GM21447 (cell line): ENCODE data around the gene FASTKD1.
"Not testable (repeated sequence)": the region's sequence is repeated elsewhere in the genome, so short reads cannot be mapped to it uniquely, and the experiment has no call there.

Experiments used
- ATAC-seq: cut with Tn5 transposase; IDR thresholded peaks from one replicate; pipeline ENCODE4 v1.9.1; 2021; ENCODE audit not compliant: unreplicated experiment

The FASTKD1 gene

DNA sequence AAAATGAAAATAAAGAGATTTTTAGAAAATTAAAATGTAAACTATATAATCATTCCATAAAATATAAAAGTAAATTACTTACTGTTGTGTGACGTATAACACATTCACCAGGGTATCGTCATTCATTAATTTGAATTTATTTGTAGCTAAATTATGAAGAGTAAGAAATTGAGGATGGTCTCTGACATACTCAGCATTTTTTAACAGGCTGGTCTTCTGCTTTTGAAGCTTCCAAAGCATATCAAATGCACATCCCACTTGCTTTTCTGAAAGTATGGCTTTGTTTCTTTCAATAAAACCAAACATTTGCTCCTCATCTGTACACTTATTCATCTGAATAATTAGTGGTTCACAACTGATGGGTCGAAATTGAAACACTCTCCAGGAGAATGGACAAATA lies 2.1 kb downstream of the FASTKD1 start:
- ATAC-seq: no peak

DNA sequence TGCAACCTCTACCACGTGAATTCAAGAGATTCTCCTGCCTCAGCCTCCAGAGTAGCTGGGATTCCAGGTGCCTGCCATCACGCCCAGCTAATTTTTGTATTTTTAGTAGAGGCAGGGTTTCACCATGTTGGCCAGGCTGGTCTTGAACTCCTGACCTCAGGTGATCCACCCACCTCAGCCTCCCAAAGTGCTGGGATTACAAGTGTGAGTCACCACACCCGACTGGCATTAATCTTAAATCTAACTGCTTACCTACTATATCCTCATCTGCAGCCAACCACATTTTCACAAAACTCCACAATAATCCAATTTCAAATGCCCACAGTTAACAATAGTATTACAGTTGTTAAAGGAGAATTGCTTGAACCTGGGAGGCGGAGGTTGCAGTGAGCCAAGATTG lies 2.9 kb downstream of the FASTKD1 start:
- ATAC-seq: not testable (repeated sequence)

DNA sequence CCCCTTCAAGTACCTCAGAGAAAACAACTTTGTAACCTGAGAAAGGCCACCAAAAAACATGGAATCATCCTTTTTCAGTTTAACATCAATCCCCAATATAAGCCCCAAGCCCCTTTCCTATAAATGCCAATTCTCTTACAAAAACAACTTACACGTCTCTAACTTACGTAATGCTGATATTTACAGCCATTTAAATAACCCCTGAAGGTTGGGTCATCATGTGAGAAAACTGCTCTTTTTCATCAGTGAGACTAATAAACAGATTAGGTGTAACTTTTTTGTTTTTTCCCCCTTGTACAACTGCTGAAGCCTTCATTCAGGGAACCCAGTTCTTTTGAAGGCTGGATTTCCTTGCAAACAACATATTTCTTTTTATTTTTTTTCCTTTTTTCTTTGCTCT lies 3.7 kb downstream of the FASTKD1 start:
- ATAC-seq: no peak

DNA sequence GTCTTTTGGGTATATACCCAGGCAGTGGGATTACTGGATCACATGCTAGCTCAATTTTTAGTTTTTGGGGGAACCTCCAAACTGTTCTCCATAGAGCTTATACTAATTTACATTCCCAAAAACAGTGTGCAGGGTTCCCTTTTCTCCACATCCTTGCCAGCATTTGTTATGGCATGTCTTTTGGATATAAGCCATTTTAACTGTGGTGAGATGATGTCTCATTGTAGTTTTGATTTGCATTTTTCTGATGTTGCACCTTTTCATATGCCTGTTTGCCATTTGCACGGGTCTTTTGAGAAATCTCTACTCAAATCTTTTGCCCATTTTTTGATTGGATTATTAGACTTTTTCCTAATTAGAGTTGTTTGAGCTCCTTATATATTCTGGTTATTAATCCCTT lies 8.0 kb downstream of the FASTKD1 start:
- ATAC-seq: no peak

DNA sequence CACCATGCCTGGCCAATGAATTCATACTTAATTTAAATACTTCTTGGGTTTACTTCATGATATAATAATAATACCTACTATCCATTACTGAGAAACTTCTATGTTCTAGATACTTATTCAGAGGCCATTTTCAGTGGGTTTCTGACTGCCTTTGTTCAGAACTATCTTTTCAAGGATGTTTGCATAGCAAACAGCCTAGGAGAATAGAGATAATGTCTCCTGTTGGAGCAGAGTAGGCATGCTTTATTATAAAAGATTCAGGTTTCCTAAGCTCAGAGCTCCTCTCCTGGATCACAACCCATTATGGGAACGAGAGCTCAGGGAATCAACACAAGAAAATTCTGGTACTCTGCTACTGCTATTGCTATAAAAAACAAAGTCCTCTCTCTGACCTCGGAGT lies 11.1 kb downstream of the FASTKD1 start:
- no peak for ATAC-seq

DNA sequence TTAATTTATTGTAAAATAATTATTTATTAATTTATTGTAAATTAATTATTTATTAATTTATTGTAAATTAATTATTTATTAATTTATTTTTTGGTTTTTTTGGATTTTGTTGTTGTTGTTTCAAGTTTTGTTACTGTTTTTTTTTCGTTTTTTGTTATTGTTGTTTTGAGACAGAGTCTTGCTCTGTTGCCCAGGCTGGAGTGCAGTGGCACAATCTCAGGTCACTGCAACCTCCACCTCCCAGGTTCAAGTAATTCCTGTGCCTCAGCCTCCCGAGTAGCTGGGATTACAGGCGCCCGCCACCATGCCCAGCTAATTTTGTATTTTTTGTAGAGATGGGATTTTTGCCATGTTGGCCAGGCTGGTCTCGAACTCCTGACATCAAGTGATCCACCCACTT lies 11.6 kb downstream of the FASTKD1 start:
- ATAC-seq: not testable (repeated sequence)

DNA sequence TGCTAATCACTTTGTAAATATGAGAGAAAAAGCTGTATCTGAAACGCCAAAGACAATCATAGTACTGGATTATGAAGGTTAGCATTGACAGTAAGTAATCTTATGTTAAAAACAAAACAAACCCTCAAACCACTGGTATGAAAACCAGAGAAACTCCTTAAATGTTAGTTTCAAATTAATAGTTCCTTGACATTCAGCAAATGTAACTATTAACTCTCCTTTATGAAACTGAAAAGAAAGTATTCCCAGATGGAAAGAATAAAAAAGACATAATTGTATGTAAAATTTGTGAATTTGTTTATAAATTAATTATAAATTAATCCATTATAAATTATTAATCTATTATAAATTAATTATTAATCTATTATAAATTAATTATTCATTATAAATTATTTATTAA lies 12.3 kb downstream of the FASTKD1 start:
- ATAC-seq: no peak

DNA sequence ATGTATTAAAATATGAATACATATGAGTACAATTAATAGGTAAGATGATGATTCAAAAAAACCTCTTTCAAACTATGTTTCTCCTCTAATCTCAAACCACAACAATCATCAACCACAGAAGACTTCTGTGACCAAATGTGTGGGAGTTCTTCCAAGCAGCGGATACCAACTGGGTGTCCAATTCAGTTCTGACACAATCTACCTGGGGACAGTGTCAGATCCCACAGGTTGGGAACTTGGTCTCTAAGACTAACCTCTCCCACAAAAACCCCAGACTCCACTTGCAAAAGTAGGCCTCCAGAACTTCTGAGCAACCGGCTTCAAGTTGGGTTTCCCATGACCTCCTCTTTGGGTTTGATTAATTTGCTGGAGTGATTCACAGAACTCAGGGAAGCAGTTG lies 26.9 kb downstream of the FASTKD1 start:
- no peak for ATAC-seq

DNA sequence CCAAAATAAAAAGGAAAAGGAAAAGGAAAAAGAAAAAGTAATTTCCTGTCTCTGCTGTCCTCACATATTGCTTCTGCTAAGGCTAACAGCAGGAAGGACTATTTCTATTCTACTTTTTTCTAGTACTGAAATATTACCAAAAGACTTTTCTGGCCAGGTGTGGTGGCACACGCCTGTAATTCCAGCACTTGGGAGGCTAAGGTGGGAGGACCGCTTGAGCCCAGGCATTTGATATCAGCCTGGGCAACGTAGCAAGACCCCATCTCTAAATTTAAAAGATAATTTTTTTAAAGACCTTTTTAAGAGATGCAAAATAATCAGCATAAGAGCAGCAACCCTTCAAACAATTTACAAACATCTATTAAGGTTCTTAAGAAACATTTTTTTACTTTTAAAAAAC lies 31.2 kb downstream of the FASTKD1 start:
- no peak for ATAC-seq

DNA sequence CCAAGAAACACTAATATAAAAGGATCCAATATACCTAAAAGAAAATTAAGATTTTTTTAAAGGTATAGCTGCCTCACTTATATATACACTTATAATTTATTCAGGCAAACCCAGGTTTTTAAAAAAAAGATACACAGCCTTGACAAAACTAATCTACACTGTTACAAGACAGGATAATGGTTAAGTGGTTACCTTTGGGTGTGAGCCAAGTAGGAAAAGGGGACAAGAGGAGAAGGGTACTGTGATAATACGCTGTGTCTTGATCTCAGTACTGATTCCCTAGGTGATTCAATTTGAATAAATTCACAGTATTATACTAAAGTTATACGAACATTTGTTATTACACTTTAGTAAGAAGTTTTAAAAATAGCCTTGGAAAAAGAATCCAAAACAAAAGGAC lies 33.5 kb downstream of the FASTKD1 start:
- ATAC-seq: no peak

DNA sequence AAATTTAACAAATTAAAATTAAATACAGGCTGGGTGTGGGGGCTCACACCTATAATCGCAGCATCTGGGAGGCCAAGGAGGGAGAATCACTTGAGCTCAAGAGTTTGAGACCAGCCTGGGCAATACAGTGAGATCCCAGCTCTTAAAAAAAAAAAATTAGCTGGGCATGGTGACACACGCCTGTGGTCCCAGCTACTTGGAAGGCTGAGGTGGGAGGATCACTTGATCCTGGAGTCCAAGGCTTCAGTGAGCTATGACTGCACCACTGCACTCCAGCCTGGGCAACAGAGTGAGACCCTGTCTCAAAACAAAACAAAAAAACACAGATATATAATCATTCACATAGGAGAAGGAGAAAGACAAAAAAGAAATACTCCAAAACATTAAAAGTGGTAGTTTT lies 34.2 kb downstream of the FASTKD1 start:
- not testable (repeated sequence) for ATAC-seq

DNA sequence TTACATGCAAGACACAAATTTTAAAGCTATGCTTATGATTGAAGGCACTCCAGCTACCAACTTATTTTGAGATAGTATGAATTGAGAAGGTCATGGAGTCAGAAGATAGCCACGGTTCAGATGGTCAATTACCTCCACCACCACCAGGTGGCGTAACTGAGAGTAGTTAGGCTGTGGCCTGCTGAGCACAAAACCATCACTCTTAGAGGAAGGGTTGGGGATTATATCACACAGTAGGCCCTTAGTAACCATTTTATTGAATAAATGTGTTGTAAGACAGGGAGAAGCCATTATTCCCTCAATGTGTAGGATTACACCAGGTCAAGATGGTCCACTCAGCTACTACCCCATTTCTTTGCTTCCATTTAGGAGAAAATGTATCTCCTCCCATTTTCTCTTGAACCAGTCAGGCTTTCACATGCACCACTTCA lies 45.4 kb downstream of the FASTKD1 start:
- ATAC-seq: peak; percentile 86

DNA sequence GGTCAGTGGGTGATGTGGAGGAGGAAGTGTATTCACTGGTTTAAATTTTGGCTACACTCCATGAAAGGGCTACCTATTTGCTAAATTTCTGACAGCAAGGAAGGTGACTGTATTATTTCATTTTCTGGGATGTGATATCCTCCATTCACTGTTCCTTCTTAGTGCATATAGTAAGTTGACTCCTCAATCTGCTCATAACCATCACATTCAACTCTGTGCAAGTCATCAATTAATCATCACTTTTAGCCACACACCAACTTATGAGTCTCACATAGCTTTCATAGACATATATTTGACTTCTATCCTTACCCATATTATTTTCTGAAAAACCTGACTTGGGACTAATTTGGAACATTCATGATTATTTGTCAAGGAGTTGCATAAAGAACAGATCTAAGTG lies 47.2 kb downstream of the FASTKD1 start:
- ATAC-seq: no peak

DNA sequence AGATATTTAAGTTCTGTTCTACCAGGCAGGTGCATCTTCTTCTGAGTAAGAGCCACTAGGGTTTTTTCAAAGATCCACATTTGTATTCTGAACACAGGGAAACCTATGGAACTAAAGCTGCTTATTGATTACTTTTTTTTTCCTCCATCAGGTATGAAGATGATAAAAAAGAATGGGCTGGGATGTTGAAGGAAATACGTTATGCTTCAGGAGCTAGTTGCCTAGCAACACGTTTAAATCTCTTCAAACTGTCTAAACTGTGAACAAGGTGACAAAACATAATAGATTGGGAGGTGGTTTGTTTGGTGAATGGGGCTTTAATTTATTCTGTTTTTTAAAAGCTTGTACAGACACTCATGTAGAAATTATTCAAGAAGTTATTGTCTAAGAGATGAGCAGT lies 48.2 kb downstream of the FASTKD1 start:
- ATAC-seq: no peak

DNA sequence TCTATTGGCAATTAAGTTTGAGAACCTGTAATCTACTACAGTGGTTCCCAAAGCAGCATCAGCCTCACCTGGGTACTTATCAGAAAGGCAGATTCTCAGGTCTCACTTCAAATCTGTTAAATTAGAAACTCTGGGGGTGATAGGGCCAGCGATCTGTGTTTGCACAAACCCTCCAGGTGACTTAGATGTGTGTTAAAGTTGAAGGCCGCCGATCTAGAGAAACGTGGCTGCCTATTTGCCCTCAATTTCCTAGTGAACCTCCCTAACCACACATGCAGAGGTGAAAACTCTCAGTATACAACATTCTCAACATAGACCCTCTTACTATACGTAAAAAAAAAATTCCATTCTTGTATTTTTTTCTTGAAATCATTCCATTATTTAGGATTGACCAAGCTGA lies 50.0 kb downstream of the FASTKD1 start:
- no peak for ATAC-seq

DNA sequence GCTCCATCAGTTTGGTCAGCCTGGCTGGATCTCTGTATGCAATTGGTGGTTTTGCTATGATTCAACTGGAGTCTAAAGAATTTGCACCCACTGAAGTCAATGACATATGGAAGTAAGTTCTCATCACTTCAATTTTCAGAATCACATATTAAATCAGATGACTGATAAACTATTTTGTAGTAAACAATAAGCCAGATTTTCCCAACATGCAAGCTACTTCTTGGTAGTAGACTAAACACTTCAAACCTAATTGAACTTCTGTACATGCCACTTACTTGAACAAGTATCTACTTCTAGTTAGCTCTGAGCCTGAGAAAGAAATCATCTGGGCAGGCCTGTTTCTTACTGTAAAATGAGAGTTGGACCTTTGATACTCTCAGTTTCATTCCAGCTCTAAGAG lies 52.8 kb downstream of the FASTKD1 start:
- ATAC-seq: no peak

DNA sequence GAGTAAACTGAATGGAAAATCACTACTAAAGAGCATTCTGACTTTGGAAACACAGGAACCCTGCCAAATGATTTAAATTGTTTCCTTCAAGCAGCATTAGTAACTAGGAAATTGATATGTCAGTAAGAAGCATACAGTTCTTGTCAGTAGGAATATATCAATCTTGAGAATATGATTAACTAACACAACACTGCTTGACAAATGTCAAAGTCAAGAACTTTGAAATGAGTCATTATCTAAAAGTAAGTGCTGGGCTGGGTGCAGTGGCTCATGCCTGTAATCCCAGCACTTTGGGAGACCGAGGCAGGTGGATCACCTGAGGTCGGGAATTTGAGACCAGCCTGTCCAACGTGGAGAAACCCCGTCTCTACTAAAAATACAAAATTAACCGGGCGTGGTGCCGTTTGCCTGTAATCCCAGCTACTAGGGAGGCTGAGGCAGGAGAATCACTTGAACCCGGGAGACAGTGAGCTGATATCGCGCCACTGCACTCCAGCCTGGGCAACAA lies 57.1 kb downstream of the FASTKD1 start:
- ATAC-seq: not testable (repeated sequence)

DNA sequence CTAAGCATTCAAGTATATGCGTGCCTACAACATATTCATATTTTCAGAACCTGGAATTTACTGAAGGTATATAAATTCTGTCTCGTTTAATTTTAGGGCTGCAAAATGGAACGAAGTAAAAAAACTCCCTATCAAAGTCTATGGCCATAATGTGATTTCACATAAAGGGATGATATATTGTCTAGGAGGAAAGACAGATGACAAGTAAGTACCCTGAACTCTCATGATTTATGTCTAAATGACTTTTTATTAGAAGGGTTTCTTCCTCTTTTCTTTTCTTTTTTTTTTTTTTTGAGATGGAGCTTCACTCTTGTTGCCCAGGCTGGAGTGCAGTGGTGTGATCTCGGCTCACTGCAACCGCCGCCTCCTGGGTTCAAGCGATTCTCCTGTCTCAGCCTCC lies 58.9 kb downstream of the FASTKD1 start:
- ATAC-seq: not testable (repeated sequence)

DNA sequence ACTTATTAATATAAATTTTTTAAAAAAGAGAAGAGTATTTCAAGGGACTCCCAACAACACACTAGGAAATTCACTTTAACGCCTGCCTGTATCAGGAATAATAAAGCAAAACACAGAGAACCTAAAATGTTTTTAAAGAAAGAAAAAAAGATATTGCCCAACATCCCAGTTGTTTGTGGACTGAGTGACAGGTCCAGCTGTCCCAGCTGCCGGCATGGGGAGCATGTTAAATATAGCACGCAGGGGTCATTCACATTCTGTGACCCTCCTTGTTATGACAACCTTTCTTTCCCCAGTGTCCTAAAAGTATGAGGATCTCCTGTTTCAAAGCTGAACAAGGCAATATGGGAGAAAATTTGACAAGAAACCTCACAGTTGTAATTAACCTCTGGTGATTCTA lies 59.7 kb downstream of the FASTKD1 start:
- ATAC-seq: no peak

DNA sequence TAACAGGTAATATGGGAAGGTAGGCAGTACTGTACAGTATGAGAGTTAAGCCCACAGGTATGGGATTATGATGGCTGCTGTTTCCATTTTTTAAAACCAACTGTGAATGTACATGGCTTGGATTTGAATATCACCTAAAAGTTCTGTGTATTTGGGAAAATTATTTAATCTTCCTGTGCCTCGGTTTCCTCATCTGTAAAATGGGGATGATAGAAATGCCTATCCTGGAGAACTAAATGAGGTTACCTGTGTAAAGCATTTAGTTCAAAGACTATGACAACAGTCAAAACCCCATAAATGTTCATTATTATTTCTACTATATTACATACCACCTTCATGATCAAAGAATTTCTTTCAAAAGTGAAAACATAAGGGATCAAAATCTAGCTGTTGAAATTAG lies 60.6 kb downstream of the FASTKD1 start:
- no peak for ATAC-seq

DNA sequence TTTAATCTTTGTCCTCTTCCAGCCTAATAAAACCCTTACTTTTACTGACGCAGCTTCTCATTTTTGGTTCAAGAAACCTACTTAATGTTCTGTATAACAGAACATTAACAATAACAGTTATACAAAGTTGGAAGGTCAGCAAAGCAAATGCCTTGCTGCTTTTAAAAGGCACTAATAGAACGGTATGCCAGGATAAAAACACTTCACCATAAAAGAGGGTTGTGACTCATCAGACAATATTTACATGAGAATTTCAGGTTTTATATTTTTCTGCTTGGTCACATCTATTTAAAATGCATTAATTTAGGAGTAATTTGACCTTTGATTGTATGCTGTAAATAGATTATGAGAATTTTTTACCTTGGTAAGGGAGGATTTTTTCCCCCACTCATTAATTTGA lies 61.1 kb downstream of the FASTKD1 start:
- ATAC-seq: no peak

DNA sequence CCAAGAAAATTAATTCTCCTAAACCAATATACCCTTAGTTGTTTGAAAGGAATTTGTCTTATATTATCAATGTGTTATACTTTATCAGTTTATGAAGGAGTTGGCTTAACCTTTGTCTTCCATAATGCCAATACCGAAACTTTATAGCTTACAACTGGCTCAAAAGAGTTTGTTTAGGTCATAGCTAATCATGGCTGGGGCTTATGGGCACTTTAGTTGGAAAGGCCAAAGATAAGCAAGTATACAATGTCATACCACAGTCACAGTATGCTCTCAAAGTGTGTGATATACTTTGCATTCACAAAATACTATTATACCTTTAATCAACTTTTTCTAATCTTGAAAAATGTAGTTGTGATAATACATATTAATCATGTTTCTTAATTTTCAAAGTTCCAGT lies 61.8 kb downstream of the FASTKD1 start:
- ATAC-seq: no peak

DNA sequence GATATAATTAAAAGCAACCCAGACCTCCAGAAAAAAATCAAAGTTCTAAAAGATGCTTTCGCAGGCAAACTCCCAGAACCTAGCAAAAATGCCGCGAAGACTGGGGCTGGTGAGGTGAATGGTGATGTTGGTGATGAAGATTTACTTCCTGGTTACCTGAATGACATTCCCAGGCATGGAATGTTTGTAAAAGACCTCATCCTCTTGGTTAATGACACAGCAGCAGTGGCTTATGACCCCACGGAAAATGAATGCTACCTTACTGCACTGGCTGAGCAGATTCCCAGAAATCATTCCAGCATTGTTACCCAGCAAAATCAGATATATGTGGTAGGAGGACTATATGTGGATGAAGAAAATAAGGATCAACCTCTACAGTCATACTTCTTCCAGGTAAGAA lies 63.2 kb downstream of the FASTKD1 start:
- ATAC-seq: no peak

DNA sequence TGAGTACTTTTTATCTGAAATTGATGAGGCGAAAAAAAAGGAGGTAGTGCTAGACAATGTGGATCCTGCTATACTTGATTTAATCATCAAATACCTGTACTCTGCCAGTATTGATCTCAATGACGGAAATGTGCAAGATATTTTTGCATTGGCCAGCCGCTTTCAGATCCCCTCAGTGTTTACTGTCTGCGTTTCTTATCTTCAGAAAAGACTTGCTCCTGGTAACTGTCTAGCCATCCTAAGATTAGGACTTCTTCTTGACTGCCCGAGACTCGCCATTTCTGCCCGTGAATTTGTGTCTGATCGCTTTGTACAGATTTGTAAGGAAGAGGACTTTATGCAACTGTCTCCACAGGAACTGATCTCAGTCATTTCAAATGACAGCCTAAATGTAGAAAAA lies 63.7 kb downstream of the FASTKD1 start:
- no peak for ATAC-seq
